Prostate gland (tissue), 2 donors: ENCODE results near the gene UQCRC1. TPM values are rescaled to one million over a fixed set of nuclear protein-coding genes. Genes with fewer than 3 reads are reported as not detected.
"Not testable (repeated sequence)": the region's sequence is repeated elsewhere in the genome, so short reads cannot be mapped to it uniquely, and the experiment has no call there.

Experiments used
- DNase-seq: peaks from one replicate; pipeline ENCODE4 v3.0.0-alpha.2; 2019; ENCODE audit warnings: low spot score
- H3K27ac ChIP-seq, 2 donors: fragments of 200-600 bp; sonication (generic); 2 replicates each; pipeline ENCODE4 v1.5.1; 2017 to 2019
- H3K27me3 ChIP-seq: fragments of 200-600 bp; sonication (generic); replicated peaks from 2 replicates; pipeline ENCODE4 v1.5.1; 2019; ENCODE audit not compliant: insufficient read depth
- H3K36me3 ChIP-seq, 2 donors: fragments of 200-600 bp; sonication (generic); 1 replicate in 1 of 2; 2 replicates in 1 of 2; pipeline versions ENCODE4 v1.5.1 to v1.8.1; 2017 to 2019
- H3K4me1 ChIP-seq: fragments of 200-600 bp; sonication (generic); replicated peaks from 2 replicates; pipeline ENCODE4 v1.5.1; 2019
- H3K4me3 ChIP-seq, 2 donors: fragments of 200-600 bp; sonication (generic); 2 replicates each; pipeline ENCODE4 v1.5.1; 2017 to 2019
- H3K9me3 ChIP-seq: fragments of 200-600 bp; sonication (generic); 2 replicates; pipeline ENCODE4 v1.5.1; 2017
- POLR2A ChIP-seq: fragments of 450-650 bp; IDR thresholded peaks from one replicate; pipeline ENCODE4 v1.6.1; 2016; ENCODE audit warnings: antibody characterized with exemption, mild to moderate bottlenecking
- POLR2AphosphoS5 ChIP-seq: sonication (generic); formaldehyde crosslinking; IDR thresholded peaks from one replicate; pipeline ENCODE4 v1.6.1; 2017; ENCODE audit warnings: antibody characterized with exemption
- WGBS: methylation state at CpG from one replicate; pipeline ENCODE4 v1.1.5; 2018; 5-methylcytosine and 5-hydroxymethylcytosine counted together
- intact Hi-C: fragments of 100-400 bp; cut with DNase I; formaldehyde crosslinking; loops from one replicate; pipeline ENCODE4 v1.14.2; 2022
- total RNA-seq, 2 donors: library from RNA; depleted of rRNA; stranded (reverse); fragments of >200 nt; gene quantifications; one replicate each; pipeline ENCODE4 v1.1.0, GENCODE V29; 2016
- TF ChIP-seq, protein P1 (sequence below), 4 experiments: fragments of 200-600 bp in 2 of 4; fragments of 450-650 bp in 2 of 4; sonication (generic) in 2 of 4; IDR thresholded peaks; 1 replicate in 3 of 4; 2 replicates in 1 of 4; pipeline ENCODE4 v1.5.1; 2016 to 2019; ENCODE audit warnings: antibody characterized with exemption in 4 of 4, mild to moderate bottlenecking in 2 of 4, moderate library complexity in 2 of 4

UQCRC1 gene
- total RNA-seq, 2 donors from 2014 or later = 239 to 251 TPM

DNA sequence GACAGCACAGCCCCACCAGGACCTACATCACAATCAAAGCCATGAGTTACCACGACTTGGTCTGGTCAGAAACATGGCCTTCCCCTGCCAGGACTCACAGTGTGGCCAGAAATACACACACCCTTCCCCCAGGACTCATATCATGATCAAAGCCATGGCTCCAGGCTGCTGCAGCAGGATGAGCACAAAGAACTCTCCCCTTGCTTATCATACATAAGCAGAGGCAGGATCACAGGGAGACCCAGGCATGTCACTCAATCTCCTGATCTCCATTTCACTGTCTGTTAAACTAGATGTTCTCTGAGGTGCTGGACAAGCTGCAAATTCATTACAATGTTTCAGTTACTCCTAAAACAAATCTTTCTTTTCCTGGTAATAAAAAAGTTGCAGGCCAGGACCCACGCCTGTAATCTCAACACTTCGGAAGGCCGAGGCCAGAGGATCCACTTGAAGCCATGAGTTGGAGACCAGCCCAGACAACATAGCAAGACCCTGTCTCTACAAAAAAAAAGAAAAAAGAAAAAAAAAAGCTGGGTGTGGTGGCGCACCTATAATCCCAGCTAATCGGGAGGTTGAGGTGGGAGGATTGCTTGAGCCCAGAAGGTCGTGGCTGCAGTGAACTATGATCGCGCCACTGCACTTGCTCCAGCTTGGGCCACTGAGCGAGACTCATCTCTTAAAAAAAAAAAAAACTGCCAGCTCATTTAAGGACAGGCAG lies 54.1 kb downstream of the UQCRC1 start:
- DNase-seq = no peak
- Histone ChIP-seq H3K4me3 (no peak overlapping the region), H3K4me1 (peaks cover 5% of the 10 kb centered on the region), H3K9me3 (no peaks in the 10 kb centered on the region), H3K27ac (peak overlapping the region in 1 of 2 donors; percentile 74), H3K36me3 (no peaks in the 10 kb centered on the region), H3K27me3 (no peaks in the 10 kb centered on the region)
- TF ChIP-seq POLR2A (no peak), POLR2AphosphoS5 (no peak)
- TF ChIP-seq, protein P1, sequence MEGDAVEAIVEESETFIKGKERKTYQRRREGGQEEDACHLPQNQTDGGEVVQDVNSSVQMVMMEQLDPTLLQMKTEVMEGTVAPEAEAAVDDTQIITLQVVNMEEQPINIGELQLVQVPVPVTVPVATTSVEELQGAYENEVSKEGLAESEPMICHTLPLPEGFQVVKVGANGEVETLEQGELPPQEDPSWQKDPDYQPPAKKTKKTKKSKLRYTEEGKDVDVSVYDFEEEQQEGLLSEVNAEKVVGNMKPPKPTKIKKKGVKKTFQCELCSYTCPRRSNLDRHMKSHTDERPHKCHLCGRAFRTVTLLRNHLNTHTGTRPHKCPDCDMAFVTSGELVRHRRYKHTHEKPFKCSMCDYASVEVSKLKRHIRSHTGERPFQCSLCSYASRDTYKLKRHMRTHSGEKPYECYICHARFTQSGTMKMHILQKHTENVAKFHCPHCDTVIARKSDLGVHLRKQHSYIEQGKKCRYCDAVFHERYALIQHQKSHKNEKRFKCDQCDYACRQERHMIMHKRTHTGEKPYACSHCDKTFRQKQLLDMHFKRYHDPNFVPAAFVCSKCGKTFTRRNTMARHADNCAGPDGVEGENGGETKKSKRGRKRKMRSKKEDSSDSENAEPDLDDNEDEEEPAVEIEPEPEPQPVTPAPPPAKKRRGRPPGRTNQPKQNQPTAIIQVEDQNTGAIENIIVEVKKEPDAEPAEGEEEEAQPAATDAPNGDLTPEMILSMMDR (IDR thresholded peaks at IDR 0.05) = no peak
- intact Hi-C loops = loop anchor here (5.0 to 10.0 kb wide), 4 partner anchors 42 to 281 kb away; partner anchors contain the start of genes COL7A1 and NCKIPSD
- WGBS = 78% methylated on average over 10 of the region's 10 CpGs

DNA sequence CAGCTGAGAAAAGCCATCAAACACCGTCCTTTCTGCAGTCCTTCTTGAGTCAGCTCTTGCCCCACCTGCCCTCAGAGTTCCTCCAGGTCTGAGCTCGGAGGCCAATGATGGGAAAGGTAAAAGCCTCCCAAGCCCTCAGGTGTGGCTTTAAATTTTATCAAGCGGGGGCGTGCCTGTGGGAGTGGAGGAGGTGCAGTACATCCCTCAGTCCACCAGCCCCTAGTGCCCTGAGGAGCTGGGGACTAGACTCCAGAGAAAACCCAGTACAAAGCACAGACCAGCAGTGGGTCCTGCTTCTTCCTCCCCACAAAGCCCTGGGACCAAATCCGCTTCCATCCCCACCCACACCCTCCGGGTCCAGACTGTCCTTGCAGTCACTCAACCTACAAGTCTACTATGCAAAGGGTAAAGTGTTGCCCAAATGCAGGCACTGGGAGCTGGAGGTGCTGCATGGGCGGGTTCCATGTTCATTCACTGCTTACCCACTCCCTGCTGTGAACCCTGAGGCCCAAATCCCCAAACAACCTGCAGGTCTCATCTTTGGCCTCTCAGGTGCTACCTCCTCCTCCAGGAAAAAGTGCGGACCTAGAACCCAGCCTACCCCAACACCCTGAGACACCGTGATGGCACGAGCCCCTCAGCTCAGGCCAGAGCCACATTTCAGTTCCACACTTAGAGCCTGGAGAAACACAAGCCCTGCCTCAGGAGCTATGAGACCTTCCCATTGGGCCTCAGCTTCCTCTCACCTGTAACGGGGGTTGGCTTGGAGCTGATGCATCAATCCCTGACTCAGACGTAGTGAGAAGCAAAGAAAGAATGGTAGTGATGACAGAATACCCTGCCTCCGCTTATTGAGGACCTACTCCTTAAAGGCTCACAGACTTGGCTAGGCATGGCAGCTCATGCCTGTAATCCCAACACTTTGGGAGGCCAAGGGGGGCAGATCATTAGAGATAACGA lies 55.3 kb downstream of the UQCRC1 start:
- Histone ChIP-seq H3K27me3 (no peaks in the 10 kb centered on the region), H3K4me3 (no peak overlapping the region), H3K9me3 (no peaks in the 10 kb centered on the region), H3K36me3 (no peaks in the 10 kb centered on the region), H3K4me1 (peaks cover 5% of the 10 kb centered on the region), H3K27ac (no peak overlapping the region)
- intact Hi-C loops = loop anchor here (10.0 kb wide), 1 partner anchor 279 kb away; no protein-coding TSS in a partner anchor
- TF ChIP-seq, protein P1 (IDR thresholded peaks at IDR 0.05) = no peak
- no peak for TF ChIP-seq POLR2AphosphoS5
- no peak for TF ChIP-seq POLR2A
- 88% methylated on average over 14 of the region's 14 CpGs for WGBS
- DNase-seq = no peak

DNA sequence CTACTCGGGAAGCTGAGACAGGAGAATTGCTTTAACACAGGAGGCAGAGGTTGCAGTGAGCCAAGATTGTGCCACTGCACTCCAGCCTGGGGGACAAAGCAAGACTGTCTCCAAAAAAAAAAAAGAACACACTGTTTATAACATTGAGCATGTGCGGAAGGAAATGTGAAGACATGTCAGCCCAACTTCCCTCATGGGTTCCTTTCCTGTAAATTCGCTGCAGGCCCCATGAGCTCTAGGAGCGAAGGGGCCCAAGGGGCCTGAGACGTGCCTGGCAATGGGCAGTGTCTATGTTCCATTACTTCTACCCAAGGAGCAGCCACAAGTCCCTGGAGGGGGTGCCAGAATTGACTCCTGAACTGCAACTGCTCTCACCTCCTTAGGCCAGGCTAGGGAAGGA lies 56.1 kb downstream of the UQCRC1 start:
- H3K4me3 ChIP-seq = no peak overlapping the region
- intact Hi-C loops = loop anchor here (10.0 kb wide), 1 partner anchor 279 kb away; no protein-coding TSS in a partner anchor
- no peaks in the 10 kb centered on the region for H3K9me3 ChIP-seq
- 84% methylated on average over 5 of the region's 5 CpGs for WGBS
- DNase-seq = no peak
- peaks cover 5% of the 10 kb centered on the region for H3K4me1 ChIP-seq
- H3K36me3 ChIP-seq = no peaks in the 10 kb centered on the region
- H3K27ac ChIP-seq = peak overlapping the region in 1 of 2 donors; percentile 35
- TF ChIP-seq, protein P1 (IDR thresholded peaks at IDR 0.05) = no peak
- no peaks in the 10 kb centered on the region for H3K27me3 ChIP-seq

DNA sequence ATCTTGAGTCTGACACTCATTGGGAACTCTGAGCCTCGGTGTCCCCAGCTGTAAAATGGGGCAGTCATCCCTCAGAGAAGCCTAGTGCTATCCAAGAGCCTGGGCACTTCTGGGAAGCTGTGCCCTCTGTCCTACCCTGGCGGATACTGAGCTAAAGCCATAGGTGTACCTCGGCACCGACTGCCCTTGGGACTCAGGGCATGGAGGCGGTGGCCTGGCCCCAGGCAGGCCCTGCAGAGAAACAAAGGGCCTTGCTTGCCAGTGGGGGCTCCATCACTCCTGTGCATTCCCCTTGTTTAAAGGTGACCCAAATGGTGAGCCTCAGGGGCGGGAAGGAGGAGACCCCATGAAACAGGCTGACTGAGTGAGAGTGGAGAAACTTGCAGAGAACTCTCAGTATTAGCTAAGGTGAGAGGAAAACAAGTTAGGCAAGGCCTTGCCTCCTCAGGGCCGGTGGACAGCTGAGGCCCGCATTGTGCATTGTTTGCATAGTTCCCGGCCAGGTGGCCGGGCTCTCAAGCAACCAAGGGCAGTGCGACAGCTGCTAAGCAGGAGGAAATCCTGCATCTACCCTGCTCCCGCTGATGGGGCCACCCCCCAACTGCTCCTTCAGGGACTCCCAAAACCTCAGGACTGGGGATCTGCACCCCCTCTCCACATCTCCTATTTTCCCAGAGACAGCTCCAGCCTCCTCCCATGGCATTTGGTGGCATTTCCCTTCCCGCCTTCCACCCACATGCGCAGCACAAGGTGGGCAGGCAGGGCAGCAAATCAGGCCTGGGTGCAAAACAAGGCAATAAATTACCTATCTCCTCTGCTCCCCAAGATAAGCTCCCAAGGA lies 57.1 kb downstream of the UQCRC1 start:
- TF ChIP-seq POLR2AphosphoS5 (no peak), POLR2A (no peak)
- TF ChIP-seq, protein P1 (IDR thresholded peaks at IDR 0.05) = no peak
- no peaks in the 10 kb centered on the region for H3K27me3 ChIP-seq
- peaks cover 5% of the 10 kb centered on the region for H3K4me1 ChIP-seq
- peak overlapping the region in 1 of 2 donors; percentile 35 for H3K27ac ChIP-seq
- no peaks in the 10 kb centered on the region for H3K36me3 ChIP-seq
- H3K9me3 ChIP-seq = no peaks in the 10 kb centered on the region
- 67% methylated on average over 14 of the region's 14 CpGs for WGBS
- H3K4me3 ChIP-seq = no peak overlapping the region
- intact Hi-C loops = loop anchor here (10.0 kb wide), 1 partner anchor 278 kb away; no protein-coding TSS in a partner anchor
- DNase-seq = no peak

DNA sequence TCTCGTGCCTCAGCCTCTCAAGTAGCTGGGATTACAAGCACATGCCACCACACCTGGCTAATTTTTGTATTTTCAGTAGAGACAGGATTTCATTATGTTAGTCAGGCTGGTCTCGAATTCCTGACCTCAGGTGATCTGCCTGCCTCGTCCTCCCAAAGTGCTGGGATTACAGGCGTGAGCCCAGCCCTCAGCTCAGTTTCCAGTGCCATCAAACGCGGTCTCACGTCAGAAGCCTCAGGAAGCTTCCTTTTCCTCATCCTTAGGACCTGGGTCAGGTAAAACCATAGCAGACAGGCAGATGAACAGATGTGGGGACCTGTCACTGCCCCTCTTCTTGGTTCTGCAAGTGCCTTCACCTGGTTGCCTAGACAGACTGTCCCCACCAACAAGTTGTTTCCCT lies 57.8 kb downstream of the UQCRC1 start:
- not testable (repeated sequence) for H3K36me3 ChIP-seq, H3K27ac ChIP-seq, H3K4me1 ChIP-seq, DNase-seq, H3K4me3 ChIP-seq, H3K27me3 ChIP-seq, H3K9me3 ChIP-seq
- intact Hi-C loops = loop anchor here (10.0 kb wide), 1 partner anchor 277 kb away; no protein-coding TSS in a partner anchor
- 89% methylated on average over 7 of the region's 7 CpGs for WGBS
